Neural progenitor cell (in vitro differentiated cells): ENCODE measurements around the gene PDE7B. TPM values are rescaled to one million over a fixed set of nuclear protein-coding genes. Genes with fewer than 3 reads are reported as not detected.

Experiments
- DNase-seq: peaks from one replicate; pipeline ENCODE4 v3.0.0-alpha.2; 2016; ENCODE audit warnings: low spot score
- H2AFZ ChIP-seq: fragments of 200-600 bp; sonication (generic); replicated peaks from 2 replicates; pipeline ENCODE4 v1.6.1; 2016; ENCODE audit warnings: antibody characterized with exemption
- H3F3A ChIP-seq: fragments of 200-600 bp; sonication (generic); 2 replicates; pipeline ENCODE4 v1.6.1; 2016; ENCODE audit warnings: antibody characterized with exemption, low read depth
- H3K27ac ChIP-seq: fragments of 200-600 bp; sonication (generic); 2 replicates; pipeline ENCODE4 v1.5.1; 2016; ENCODE audit warnings: mild to moderate bottlenecking
- H3K27me3 ChIP-seq: fragments of 200-600 bp; sonication (generic); 2 replicates; pipeline ENCODE4 v1.6.1; 2016; ENCODE audit warnings: mild to moderate bottlenecking, moderate library complexity
- H3K36me3 ChIP-seq: fragments of 200-600 bp; sonication (generic); 2 replicates; pipeline ENCODE4 v1.5.1; 2016
- H3K4me1 ChIP-seq: fragments of 200-600 bp; sonication (generic); 2 replicates; pipeline ENCODE4 v1.6.1; 2016; ENCODE audit warnings: mixed run types
- H3K4me2 ChIP-seq: fragments of 200-600 bp; sonication (generic); 2 replicates; pipeline ENCODE4 v1.6.1; 2016
- H3K4me3 ChIP-seq: fragments of 200-600 bp; sonication (generic); 2 replicates; pipeline ENCODE4 v1.5.1; 2016
- H3K79me2 ChIP-seq: fragments of 200-600 bp; sonication (generic); 2 replicates; pipeline ENCODE4 v1.6.1; 2016; ENCODE audit warnings: low read depth
- H3K9ac ChIP-seq: fragments of 200-600 bp; sonication (generic); 2 replicates; pipeline ENCODE4 v1.6.1; 2016
- H3K9me3 ChIP-seq: fragments of 200-600 bp; sonication (generic); 2 replicates; pipeline ENCODE4 v1.5.1; 2016; ENCODE audit warnings: low read depth
- H4K20me1 ChIP-seq: fragments of 200-600 bp; sonication (generic); 2 replicates; pipeline ENCODE4 v1.6.1; 2016; ENCODE audit warnings: low read depth
- H3K27ac Mint-ChIP-seq: 3 replicates; pipeline ENCODE4 v1.8.0; 2021; ENCODE audit warnings: mixed read lengths
- H3K27me3 Mint-ChIP-seq: 2 replicates; pipeline ENCODE4 v1.8.0; 2022; ENCODE audit warnings: low read depth, mild to moderate bottlenecking, inconsistent platforms, moderate library complexity, mixed read lengths; ENCODE audit not compliant: insufficient read depth
- H3K36me3 Mint-ChIP-seq: 3 replicates; pipeline ENCODE4 v1.8.0; 2021; ENCODE audit warnings: mixed read lengths
- H3K4me1 Mint-ChIP-seq: 3 replicates; pipeline ENCODE4 v1.8.0; 2021; ENCODE audit warnings: mixed read lengths
- H3K4me3 Mint-ChIP-seq: 3 replicates; pipeline ENCODE4 v1.8.0; 2021; ENCODE audit warnings: mild to moderate bottlenecking, moderate library complexity, mixed read lengths
- H3K9me3 Mint-ChIP-seq: 3 replicates; pipeline ENCODE4 v1.8.0; 2020; ENCODE audit warnings: mixed read lengths
- CTCF ChIP-seq: fragments of 200-600 bp; sonication (generic); IDR thresholded peaks from 2 replicates; pipeline ENCODE4 v1.5.1; 2017; ENCODE audit warnings: antibody characterized with exemption, mild to moderate bottlenecking
- EZH2 ChIP-seq: fragments of 200-600 bp; sonication (generic); IDR thresholded peaks from 2 replicates; pipeline ENCODE4 v1.6.1; 2017; ENCODE audit warnings: antibody characterized with exemption, mild to moderate bottlenecking, moderate library complexity
- EZH2phosphoT487 ChIP-seq: fragments of 200-600 bp; sonication (generic); IDR thresholded peaks from 2 replicates; pipeline ENCODE4 v1.6.1; 2017; ENCODE audit warnings: antibody characterized with exemption
- total RNA-seq: library from RNA; depleted of rRNA; stranded (reverse); fragments of >200 nt; gene quantifications from 2 replicates; pipeline ENCODE4 v1.2.3, GENCODE V29; 2015; ENCODE audit warnings: low replicate concordance

The PDE7B gene
- total RNA-seq, 1 donor from 2014 or later = 0.04 TPM

DNA sequence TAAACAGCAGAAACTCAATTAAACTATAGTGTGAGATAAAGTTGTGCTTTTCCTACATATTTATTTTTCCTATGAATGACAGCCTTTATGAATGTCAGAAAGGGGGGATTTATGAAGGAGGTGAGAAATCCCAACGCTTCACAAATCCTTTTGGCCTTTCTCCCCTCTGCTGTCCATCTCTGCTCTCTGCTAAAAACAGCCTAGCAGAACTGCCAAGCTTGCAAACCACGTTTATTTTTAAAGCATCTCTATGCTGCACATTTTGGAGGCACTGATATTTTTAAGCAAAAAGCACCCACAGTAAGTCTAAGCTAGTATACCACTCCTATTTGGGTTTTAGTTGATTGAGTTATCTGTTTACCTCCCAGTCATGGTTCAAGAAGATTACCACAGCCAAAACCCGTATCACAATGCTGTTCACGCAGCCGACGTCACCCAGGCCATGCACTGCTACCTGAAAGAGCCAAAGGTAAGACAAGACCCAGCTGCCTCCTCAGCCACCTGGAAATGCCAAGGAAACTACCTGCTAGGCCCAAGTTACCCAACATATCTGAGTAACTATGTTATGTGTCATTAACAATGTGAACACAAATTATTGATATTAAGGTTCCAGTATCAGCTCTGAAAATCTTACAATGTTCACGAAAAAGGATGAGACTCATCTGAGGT lies 302.3 kb downstream of the PDE7B start:
- H3K4me1 ChIP-seq = no peaks in the 10 kb centered on the region
- Mint-ChIP-seq H3K36me3 (no peaks in the 10 kb centered on the region), H3K27me3 (no peaks in the 10 kb centered on the region), H3K27ac (no peak overlapping the region), H3K4me3 (no peak overlapping the region), H3K9me3 (no peaks in the 10 kb centered on the region), H3K4me1 (peaks cover 10% of the 10 kb centered on the region)
- no peaks in the 10 kb centered on the region for H3K9me3 ChIP-seq
- H3K4me3 ChIP-seq = no peak overlapping the region
- no peak overlapping the region for H3K27ac ChIP-seq
- no peaks in the 10 kb centered on the region for H3F3A ChIP-seq
- H2AFZ ChIP-seq = no peak overlapping the region
- no peak overlapping the region for H3K9ac ChIP-seq
- H3K4me2 ChIP-seq = no peak overlapping the region
- no peaks in the 10 kb centered on the region for H3K79me2 ChIP-seq
- H3K27me3 ChIP-seq = no peaks in the 10 kb centered on the region
- no peaks in the 10 kb centered on the region for H3K36me3 ChIP-seq
- no peak for DNase-seq
- no peak for TF ChIP-seq EZH2phosphoT487
- no peak for TF ChIP-seq CTCF
- no peak for TF ChIP-seq EZH2
- no peaks in the 10 kb centered on the region for H4K20me1 ChIP-seq

- no peak overlapping the region for H3K27ac Mint-ChIP-seq
- H2AFZ ChIP-seq = no peak overlapping the region
- H3K36me3 ChIP-seq = no peaks in the 10 kb centered on the region
- no peaks in the 10 kb centered on the region for H3K4me1 ChIP-seq
- H3K9me3 ChIP-seq = no peaks in the 10 kb centered on the region
- H3K9ac ChIP-seq = no peak overlapping the region
- peaks cover 20% of the 10 kb centered on the region for H3K4me1 Mint-ChIP-seq
- no peak for DNase-seq
- H3K4me2 ChIP-seq = no peak overlapping the region
- H3K9me3 Mint-ChIP-seq = no peaks in the 10 kb centered on the region
- TF ChIP-seq EZH2 (no peak), CTCF (no peak), EZH2phosphoT487 (no peak)
- H3K36me3 Mint-ChIP-seq = no peaks in the 10 kb centered on the region
- no peak overlapping the region for H3K4me3 ChIP-seq
- no peak overlapping the region for H3K27ac ChIP-seq
- no peaks in the 10 kb centered on the region for H3K27me3 ChIP-seq
- H3K27me3 Mint-ChIP-seq = no peaks in the 10 kb centered on the region
- H3K79me2 ChIP-seq = no peaks in the 10 kb centered on the region
- H3F3A ChIP-seq = no peaks in the 10 kb centered on the region
- H4K20me1 ChIP-seq = no peaks in the 10 kb centered on the region
- no peak overlapping the region for H3K4me3 Mint-ChIP-seq
These were observed 303.7 kb downstream of the PDE7B start for GRCh38 chr6:136155191-136155590.

DNA sequence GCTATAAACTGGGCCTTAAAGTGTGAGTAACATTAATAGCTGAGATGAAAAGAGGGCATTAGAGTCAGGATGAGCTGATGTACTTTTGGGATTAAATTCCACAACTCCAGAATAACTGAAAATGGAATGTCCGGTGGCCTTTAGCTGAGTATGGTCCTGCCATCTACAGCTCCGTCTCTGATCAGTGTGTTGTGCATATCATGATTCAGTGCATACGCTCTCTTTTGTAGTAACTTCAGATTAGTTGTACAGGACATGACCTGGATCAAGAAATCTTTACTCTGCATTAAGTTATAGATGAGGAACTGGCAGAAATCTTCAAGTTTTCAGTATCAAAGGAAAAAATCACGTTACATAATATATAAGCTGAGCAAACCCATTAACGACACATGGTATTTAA lies 306.2 kb downstream of the PDE7B start:
- Histone ChIP-seq H3K4me2 (no peak overlapping the region), H3K27ac (no peak overlapping the region), H2AFZ (no peak overlapping the region), H3F3A (no peaks in the 10 kb centered on the region), H3K79me2 (no peaks in the 10 kb centered on the region), H3K4me1 (no peaks in the 10 kb centered on the region), H3K27me3 (no peaks in the 10 kb centered on the region), H4K20me1 (no peaks in the 10 kb centered on the region), H3K9me3 (no peaks in the 10 kb centered on the region), H3K36me3 (no peaks in the 10 kb centered on the region), H3K9ac (no peak overlapping the region), H3K4me3 (no peak overlapping the region)
- Mint-ChIP-seq H3K9me3 (no peaks in the 10 kb centered on the region), H3K4me3 (no peak overlapping the region), H3K27me3 (no peaks in the 10 kb centered on the region), H3K27ac (no peak overlapping the region), H3K4me1 (peaks cover 20% of the 10 kb centered on the region), H3K36me3 (peaks cover 2% of the 10 kb centered on the region)
- TF ChIP-seq EZH2 (no peak), CTCF (no peak), EZH2phosphoT487 (no peak)
- DNase-seq = no peak
